Naive B cell (primary cell): ENCODE results near the gene CTIF. TPM values are rescaled to one million over a fixed set of nuclear protein-coding genes. Genes with fewer than 3 reads are reported as not detected.
A peak's percentile ranks its signal among the peaks of the same experiment; 100 is the strongest.

ENCODE experiments used
- ATAC-seq, 2 donors: fragments of 150-1000 bp; cut with Tn5 transposase; 2 replicates each; pipeline ENCODE4 v1.10.0; 2021; ENCODE audit warnings: low read depth in 2 of 2, mild to moderate bottlenecking in 2 of 2, moderate library complexity in 2 of 2
- DNase-seq: peaks from one replicate; pipeline ENCODE4 v3.0.0; 2022
- H3K27ac Mint-ChIP-seq, 6 donors: one replicate each; pipeline ENCODE4 v1.8.0; 2020 to 2022; ENCODE audit warnings: mild to moderate bottlenecking in 6 of 6, mixed read lengths in 6 of 6, moderate library complexity in 5 of 6, inconsistent platforms in 2 of 6
- H3K27me3 Mint-ChIP-seq, 3 donors: one replicate each; pipeline ENCODE4 v1.8.0; 2021 to 2022; ENCODE audit warnings: mixed read lengths in 3 of 3, mild to moderate bottlenecking in 1 of 3
- H3K36me3 Mint-ChIP-seq, 2 donors: one replicate each; pipeline ENCODE4 v1.8.0; 2020 to 2022; ENCODE audit warnings: mixed read lengths in 2 of 2, inconsistent platforms in 1 of 2, mild to moderate bottlenecking in 1 of 2
- H3K4me1 Mint-ChIP-seq, 3 donors: one replicate each; pipeline ENCODE4 v1.8.0; 2020 to 2022; ENCODE audit warnings: mixed read lengths in 3 of 3, inconsistent platforms in 1 of 3, mild to moderate bottlenecking in 1 of 3, moderate library complexity in 1 of 3
- H3K4me3 Mint-ChIP-seq, 8 donors: one replicate each; pipeline ENCODE4 v1.8.0; 2020 to 2022; ENCODE audit warnings: mild to moderate bottlenecking in 8 of 8, mixed read lengths in 8 of 8, moderate library complexity in 8 of 8, inconsistent platforms in 2 of 8
- H3K9me3 Mint-ChIP-seq, 7 donors: one replicate each; pipeline ENCODE4 v1.8.0; 2020 to 2022; ENCODE audit warnings: mixed read lengths in 7 of 7, mild to moderate bottlenecking in 5 of 7, inconsistent platforms in 2 of 7, moderate library complexity in 1 of 7
- polyA plus RNA-seq, 6 donors: library from polyadenylated mRNA; unstranded; fragments of 300-500 nt; fragmentation: Illumina TruSeq; gene quantifications; one replicate each; pipeline ENCODE4 v1.2.3, GENCODE V29; 2021; ENCODE audit warnings: low read depth in 6 of 6

Gene CTIF
- polyA plus RNA-seq, 6 donors from 2014 or later, result 0.29 to 1.1 (median 0.66) TPM; not detected in 2

DNA sequence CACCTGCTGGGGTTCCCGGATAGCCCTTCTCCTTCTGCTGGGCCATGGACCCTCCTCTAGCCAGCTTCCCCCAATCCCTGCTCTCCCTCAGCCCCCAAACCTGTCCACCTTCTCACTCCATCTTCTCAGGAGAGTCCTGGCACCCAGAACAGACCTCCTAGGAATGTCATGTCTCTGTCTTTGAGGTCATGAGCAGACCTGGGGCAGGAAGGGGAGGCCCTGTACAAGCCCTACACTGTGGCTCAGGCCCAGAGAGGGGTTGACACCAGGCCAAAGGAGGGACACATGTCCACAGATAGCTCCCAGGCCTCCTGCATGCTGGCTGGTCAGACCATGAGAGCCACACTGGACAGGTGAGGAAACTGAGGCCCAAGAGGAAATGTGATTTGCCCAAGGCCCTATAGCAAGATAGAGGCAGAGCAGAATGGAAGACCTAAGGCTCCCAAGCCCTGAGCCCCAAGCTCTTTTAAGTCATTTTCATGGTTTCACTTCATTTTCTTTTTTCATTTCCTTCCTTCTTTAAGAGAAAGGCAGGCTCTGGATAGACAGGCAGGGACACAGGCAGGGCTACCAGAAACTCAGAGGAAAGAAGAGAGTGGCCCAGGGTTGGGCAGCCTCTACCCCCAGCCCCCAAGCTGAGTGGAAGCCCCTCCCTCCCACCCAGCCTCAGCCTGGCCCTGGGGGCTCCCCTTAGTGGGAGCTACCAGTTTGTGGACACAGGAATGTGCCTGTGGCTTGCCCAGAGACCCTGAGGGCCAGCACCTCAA lies 252.2 kb downstream of the CTIF start:
- DNase-seq (no peak), ATAC-seq (peak; percentile 61 to 74)

DNA sequence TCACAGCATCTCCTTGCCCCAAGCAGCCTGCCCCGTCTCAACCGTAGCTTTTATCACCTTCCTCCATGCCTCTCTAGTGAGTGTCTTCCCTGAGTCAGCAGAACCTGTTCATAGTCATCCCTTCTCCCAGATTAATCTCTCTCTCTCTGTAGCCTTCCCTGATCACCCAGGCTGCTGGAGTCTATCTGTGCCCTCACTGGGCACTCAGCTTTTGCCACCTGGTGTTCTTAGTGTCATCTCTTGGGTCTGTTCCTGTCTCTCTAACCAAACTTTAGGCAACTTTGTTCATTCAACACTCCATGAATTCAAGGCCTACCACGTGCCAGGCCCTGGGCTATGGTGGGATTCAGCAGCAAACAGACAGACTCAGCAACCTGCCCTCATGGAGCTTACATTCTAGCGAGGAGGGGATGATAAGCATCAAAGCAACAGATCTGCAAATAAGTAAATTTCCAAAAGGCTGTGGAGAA lies 252.8 kb downstream of the CTIF start:
- Mint-ChIP-seq H3K27me3 (no peaks in the 10 kb centered on the region), H3K36me3 (no peaks in the 10 kb centered on the region), H3K27ac (peak overlapping the region in 3 of 6 donors; percentile 33 to 88 (median 43)), H3K4me1 (peaks cover 18 to 32% (median 31%) of the 10 kb centered on the region in 3 donors), H3K4me3 (peak overlapping the region in 2 of 8 donors; percentile 21 to 27), H3K9me3 (peaks cover 0 to 2% (median 0%) of the 10 kb centered on the region in 7 donors)
- ATAC-seq (no peak), DNase-seq (no peak)

More for the DNA sequence above, 252.2 kb downstream of the CTIF start:
- H3K27me3 Mint-ChIP-seq, result no peaks in the 10 kb centered on the region
- peaks cover 0 to 2% (median 0%) of the 10 kb centered on the region in 7 donors for H3K9me3 Mint-ChIP-seq
- peaks cover 21 to 36% (median 36%) of the 10 kb centered on the region in 3 donors for H3K4me1 Mint-ChIP-seq
- peak overlapping the region in 3 of 6 donors; percentile 1 to 95 (median 36) for H3K27ac Mint-ChIP-seq
- no peaks in the 10 kb centered on the region for H3K36me3 Mint-ChIP-seq
- peak overlapping the region in 1 of 8 donors; percentile 42 for H3K4me3 Mint-ChIP-seq

DNA sequence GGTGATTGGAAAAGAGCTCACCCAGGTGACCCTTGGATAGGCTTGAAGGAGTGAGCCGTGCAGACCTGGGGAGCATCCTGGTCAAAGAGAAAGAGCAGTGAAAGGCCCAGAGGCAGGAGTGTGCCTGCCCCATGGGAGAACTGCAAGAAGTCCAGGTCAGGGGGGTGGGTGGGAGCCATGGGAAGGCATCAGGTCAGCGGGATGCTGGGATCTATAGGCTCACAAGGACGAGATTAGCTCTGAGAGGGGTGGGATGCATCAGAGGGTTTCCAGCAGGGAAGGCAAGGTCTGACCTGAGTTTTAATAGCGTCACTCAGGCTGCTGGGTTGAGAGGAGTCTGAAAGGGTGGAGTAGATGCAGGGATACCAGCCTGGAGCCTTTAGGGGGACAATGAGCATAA lies 253.3 kb downstream of the CTIF start:
- no peak overlapping the region for H3K4me3 Mint-ChIP-seq
- H3K36me3 Mint-ChIP-seq, result no peaks in the 10 kb centered on the region
- ATAC-seq, result no peak
- no peak overlapping the region for H3K27ac Mint-ChIP-seq
- DNase-seq, result no peak
- H3K27me3 Mint-ChIP-seq, result no peaks in the 10 kb centered on the region
- H3K4me1 Mint-ChIP-seq, result peaks cover 15 to 29% (median 28%) of the 10 kb centered on the region in 3 donors
- peaks cover 0 to 2% (median 0%) of the 10 kb centered on the region in 7 donors for H3K9me3 Mint-ChIP-seq

DNA sequence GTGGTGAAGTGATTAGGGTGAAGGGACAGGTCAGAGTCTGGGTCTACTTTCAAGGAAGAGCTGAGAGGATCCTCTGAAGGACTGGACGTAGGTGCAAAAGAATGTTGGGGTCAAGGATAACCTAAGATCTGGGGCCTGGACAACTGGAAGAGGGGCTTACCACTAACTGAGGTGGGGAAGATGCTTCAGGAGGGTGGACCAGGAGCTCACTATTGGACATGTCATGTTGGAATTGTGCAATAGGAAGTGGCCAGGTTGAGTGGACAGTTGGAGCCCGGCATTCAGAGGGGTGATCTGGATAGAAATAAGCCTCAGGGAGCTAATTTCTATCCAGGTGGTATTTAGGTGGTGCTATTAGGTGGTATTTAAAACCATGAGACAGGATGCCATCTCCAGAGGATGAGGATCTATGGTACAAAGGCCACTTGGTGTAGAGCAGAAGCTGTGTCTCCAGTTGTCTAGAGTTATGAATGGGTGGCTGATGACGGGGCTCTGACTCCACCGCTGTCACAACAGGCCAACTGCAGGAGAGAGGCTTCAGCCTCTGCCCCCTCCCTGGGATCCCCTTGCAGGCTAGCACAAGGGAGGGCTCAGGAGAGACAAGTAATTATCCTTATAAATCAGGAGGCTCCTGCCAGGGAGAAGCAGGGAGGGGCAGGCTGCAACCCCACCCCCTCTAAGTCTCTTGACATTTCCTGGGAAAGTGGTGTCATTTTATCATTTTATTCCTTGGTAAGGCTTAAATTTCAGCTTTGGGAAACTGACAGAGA lies 254.0 kb downstream of the CTIF start:
- no peak for ATAC-seq
- H3K36me3 Mint-ChIP-seq, result no peaks in the 10 kb centered on the region
- H3K27me3 Mint-ChIP-seq, result no peaks in the 10 kb centered on the region
- H3K4me1 Mint-ChIP-seq, result peaks cover 18 to 31% (median 30%) of the 10 kb centered on the region in 3 donors
- H3K4me3 Mint-ChIP-seq, result no peak overlapping the region
- H3K27ac Mint-ChIP-seq, result no peak overlapping the region
- DNase-seq, result no peak
- peaks cover 0 to 2% (median 0%) of the 10 kb centered on the region in 7 donors for H3K9me3 Mint-ChIP-seq

DNA sequence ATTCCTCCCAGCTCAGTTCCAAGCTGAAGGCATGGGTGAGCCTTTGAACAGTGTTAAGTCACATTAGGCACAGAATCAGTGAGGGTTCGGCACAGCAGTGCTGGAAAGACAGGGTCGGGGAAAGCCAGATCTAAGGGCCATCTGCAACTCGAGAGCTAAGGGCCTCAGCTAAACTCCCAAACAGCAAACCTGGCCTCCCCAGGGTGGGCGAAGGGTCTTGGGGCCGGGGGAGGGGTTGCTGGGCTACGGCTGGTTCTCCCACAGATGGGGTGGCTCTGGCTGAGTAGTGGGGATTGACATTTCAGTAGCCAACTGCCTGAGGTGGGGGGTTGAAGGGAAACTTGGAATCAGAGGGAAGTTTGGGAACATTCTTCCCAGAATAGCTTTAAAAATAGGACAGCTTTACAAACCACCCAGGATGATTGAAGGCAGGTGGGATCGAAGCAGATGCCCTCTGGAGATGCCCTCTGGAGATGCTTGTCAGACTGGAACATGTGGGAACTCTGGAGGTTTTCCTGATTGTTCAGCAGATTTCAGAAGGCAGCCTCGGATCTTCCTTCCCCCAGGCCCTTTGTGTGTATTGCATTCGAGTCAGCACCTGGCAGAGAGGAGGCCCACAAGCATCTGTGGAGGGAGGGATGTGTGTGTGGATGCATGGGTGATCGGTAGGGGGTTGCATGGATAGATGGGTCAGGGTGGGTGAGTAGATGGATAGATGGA lies 255.6 kb downstream of the CTIF start:
- Mint-ChIP-seq H3K27me3 (no peaks in the 10 kb centered on the region), H3K9me3 (peaks cover 0 to 2% (median 0%) of the 10 kb centered on the region in 7 donors), H3K36me3 (no peaks in the 10 kb centered on the region), H3K27ac (peak overlapping the region in 1 of 6 donors; percentile 60), H3K4me1 (peaks cover 24 to 37% (median 33%) of the 10 kb centered on the region in 3 donors), H3K4me3 (no peak overlapping the region)
- ATAC-seq, result no peak
- DNase-seq, result no peak

DNA sequence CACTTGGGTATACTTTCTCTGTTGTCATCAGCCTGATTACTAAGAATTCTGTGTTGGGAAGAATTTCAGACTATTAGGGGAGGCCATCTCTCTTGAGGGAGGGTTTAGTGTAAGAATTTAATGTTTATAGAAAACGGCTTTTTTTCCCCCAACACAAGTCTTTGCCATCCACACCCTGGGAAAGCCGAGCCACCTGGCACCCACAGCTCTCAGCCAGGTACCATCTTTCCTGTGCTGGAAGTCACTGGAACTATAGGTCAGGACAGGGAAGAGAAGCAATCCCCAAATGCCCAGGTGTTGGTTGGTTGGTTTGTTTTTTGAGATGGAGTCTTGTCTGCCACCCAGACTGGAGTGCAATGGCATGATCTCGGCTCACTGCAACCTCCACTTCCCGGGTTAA lies 256.9 kb downstream of the CTIF start:
- no peaks in the 10 kb centered on the region for H3K27me3 Mint-ChIP-seq
- no peak for DNase-seq
- H3K9me3 Mint-ChIP-seq, result peaks cover 0 to 2% (median 0%) of the 10 kb centered on the region in 7 donors
- H3K36me3 Mint-ChIP-seq, result no peaks in the 10 kb centered on the region
- no peak overlapping the region for H3K4me3 Mint-ChIP-seq
- H3K4me1 Mint-ChIP-seq, result peaks cover 33 to 39% (median 38%) of the 10 kb centered on the region in 3 donors
- ATAC-seq, result no peak
- no peak overlapping the region for H3K27ac Mint-ChIP-seq

DNA sequence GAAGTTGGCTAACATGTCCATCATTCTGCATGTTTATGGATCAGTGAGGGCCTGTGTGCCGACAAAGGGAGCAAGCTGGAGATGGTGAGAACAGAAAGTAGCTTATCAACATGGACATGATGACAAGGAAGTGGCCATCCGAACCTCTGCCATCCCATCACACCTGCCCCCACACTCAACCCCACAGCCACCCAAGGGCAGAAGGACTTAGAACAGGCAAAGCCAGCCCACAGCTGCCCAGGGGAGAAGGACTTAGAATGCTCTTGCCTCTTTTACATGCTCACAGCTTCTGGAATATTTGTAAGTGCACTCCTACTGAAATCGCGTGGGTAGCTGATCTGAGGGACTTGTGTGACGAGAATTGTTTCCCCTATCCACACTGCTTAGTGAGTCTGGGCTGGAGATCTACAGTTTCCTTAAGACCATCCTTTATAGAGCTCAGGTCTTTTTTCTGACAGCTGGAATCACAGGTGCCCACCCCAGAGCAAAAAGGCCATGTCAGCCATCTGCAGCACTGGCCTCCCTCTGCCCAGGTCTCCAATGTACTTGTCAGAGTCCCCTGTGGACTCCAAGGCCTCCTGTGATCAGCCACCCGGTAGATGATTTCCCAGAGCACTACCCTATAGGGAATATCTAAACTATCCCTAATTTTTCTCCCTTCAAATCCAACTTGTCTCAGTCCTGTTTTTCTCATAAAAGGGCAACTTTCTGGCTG lies 257.8 kb downstream of the CTIF start:
- no peaks in the 10 kb centered on the region for H3K27me3 Mint-ChIP-seq
- peaks cover 30 to 41% (median 35%) of the 10 kb centered on the region in 3 donors for H3K4me1 Mint-ChIP-seq
- DNase-seq (no peak), ATAC-seq (no peak)
- H3K4me3 Mint-ChIP-seq, result no peak overlapping the region
- peaks cover 0 to 2% (median 0%) of the 10 kb centered on the region in 7 donors for H3K9me3 Mint-ChIP-seq
- H3K27ac Mint-ChIP-seq, result no peak overlapping the region
- H3K36me3 Mint-ChIP-seq, result no peaks in the 10 kb centered on the region

DNA sequence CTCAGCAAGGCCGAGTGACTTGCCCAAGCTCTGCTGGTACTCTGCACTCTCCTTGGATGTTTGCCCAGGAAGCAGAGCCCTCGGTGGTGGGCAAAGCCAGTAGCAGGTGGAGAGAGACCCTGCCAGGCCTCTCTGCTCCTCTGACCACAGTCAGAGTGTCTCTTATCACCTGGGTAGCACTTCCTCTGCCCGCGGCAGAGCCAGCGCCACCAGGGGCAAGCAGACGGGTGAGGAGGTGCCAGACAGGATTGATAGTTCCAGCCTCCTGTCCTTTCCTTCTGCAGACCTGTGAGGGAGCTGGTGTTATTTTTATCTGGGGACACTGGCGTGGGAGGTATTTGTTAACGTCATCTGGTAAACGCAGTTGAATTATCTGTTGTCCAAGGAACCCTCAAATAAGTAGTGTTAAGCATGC lies 259.0 kb downstream of the CTIF start:
- DNase-seq (no peak), ATAC-seq (no peak)
- H3K27me3 Mint-ChIP-seq, result no peaks in the 10 kb centered on the region
- H3K9me3 Mint-ChIP-seq, result no peaks in the 10 kb centered on the region
- no peak overlapping the region for H3K4me3 Mint-ChIP-seq
- H3K36me3 Mint-ChIP-seq, result no peaks in the 10 kb centered on the region
- H3K4me1 Mint-ChIP-seq, result peaks cover 25 to 44% (median 26%) of the 10 kb centered on the region in 3 donors
- H3K27ac Mint-ChIP-seq, result peak overlapping the region in 3 of 6 donors; percentile 11 to 59 (median 14)

DNA sequence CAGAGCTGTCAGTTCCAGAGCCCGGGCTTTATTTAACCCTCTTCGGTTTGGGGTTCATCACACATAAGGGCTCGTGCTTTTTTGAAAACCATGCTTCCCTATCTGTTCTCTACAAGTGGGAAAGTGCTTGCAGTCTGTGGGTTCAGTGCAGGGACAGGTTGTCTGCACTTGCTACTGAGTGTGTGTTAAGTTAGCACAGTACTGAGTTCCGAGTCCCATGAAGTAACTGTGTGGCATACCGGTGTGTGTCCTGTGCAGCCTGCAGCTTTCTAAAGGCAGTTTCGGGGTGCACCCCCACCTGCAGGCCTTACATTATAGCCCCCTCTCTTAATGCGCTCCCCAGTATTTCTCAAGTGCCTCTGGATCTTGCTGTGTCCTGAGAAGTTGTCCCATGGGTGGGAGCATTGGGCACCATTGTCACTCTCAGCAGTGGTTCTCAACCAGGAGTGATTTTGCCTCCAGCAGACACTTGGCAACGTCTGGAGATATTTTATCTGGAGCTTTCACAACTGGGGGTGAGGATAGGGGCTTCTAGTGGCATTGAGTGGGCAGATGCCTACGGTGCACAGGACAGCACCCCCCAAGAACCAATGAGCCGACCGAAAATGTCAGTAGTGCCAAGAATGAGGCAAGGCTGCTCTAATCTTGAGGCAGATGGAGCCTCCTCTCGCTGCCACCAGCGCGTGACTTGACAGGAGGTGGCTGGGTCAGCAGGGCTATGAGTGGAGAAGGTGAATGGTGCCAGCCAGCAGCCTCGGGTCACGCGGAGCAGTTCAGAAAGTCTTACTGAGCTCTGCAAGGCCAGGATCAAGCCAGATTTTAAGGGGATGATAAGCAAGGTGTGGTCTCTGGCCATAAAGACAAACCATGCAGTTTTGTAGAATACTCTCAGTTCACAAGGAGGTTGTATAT lies 259.8 kb downstream of the CTIF start:
- Mint-ChIP-seq H3K9me3 (no peaks in the 10 kb centered on the region), H3K4me3 (peak overlapping the region in 1 of 8 donors; percentile 59), H3K36me3 (no peaks in the 10 kb centered on the region), H3K27me3 (no peaks in the 10 kb centered on the region), H3K4me1 (peaks cover 25 to 44% (median 26%) of the 10 kb centered on the region in 3 donors), H3K27ac (peak overlapping the region in 4 of 6 donors; percentile 11 to 81 (median 56))
- ATAC-seq (no peak), DNase-seq (no peak)

DNA sequence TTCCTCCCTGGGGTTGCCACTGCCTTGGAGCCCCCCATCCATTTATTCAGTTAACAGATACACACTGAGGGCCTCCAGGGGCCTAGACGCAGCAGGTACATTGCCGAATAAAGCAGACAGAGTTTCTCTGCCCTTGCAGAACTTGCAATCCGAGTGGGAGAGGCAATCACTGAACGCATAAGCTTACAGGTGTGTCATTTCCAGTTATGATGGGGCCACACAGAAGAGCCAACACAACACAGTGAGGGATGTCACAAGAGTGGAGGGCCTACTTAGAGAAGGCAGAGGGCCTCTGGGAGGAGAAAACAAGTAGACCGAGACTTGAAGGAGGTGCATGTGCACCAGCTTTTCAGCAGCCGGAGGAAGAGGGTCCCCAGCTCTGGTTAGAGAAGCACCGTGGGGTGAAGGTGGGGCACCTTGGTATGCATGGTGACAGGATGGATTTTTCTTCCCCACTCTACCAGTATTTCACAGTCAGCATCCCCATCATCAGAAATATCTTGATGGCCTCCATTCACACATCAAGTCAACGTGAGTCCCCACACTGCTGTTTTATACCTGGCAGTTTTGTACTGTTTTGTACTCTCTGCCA lies 261.0 kb downstream of the CTIF start:
- Mint-ChIP-seq H3K36me3 (no peaks in the 10 kb centered on the region), H3K4me1 (peaks cover 25 to 44% (median 26%) of the 10 kb centered on the region in 3 donors), H3K9me3 (no peaks in the 10 kb centered on the region), H3K27ac (peak overlapping the region in 1 of 6 donors; percentile 49), H3K4me3 (no peak overlapping the region), H3K27me3 (no peaks in the 10 kb centered on the region)
- no peak for DNase-seq
- ATAC-seq, result no peak

DNA sequence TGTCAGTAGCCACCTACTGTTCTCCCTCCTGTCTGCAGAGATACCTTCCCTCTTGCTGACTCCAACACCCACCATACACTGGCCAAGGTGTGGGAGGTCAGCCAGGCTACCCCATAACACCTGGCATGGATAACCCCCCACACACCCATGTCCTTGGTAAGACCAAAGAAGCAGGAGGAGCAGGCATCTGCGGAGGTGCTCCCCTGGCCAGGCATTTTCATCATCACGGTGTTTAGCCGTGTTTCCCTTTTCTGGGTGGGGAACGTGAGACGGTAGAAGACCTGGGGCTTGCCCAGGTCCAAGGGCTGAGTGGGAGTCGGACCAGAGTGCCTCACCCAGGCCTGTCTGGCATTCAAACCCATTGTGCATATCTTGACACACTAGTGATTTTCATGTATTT lies 261.6 kb downstream of the CTIF start:
- Mint-ChIP-seq H3K4me1 (peaks cover 25 to 44% (median 30%) of the 10 kb centered on the region in 3 donors), H3K36me3 (no peaks in the 10 kb centered on the region), H3K9me3 (no peaks in the 10 kb centered on the region), H3K27me3 (no peaks in the 10 kb centered on the region), H3K27ac (peak overlapping the region in 1 of 6 donors; percentile 26), H3K4me3 (peak overlapping the region in 2 of 8 donors; percentile 55 to 59)
- ATAC-seq (no peak), DNase-seq (no peak)
